ENCODE data around the gene UNC119.
"Not testable (repeated sequence)": the region's sequence is repeated elsewhere in the genome, so short reads cannot be mapped to it uniquely, and the experiment has no call there.

UNC119 gene

GRCh38 chr17:28522281-28522680, 30.1 kb downstream of the UNC119 start:
- DNase-seq (ENCODE audit: low spot score) = not testable (repeated sequence)

- DNase-seq (ENCODE audit: low spot score) = no peak
These were observed 30.9 kb downstream of the UNC119 start for GRCh38 chr17:28521311-28522085.

- DNase-seq (ENCODE audit: low spot score) = no peak
These were observed 31.7 kb downstream of the UNC119 start for GRCh38 chr17:28520687-28521086.

- DNase-seq (ENCODE audit: low spot score) = no peak
These were observed 33.2 kb downstream of the UNC119 start for GRCh38 chr17:28519236-28519635.

GRCh38 chr17:28518578-28518977, 33.8 kb downstream of the UNC119 start:
- DNase-seq (ENCODE audit: low spot score) = no peak

GRCh38 chr17:28518132-28518531, 34.3 kb downstream of the UNC119 start:
- DNase-seq (ENCODE audit: low spot score) = no peak

- DNase-seq (ENCODE audit: low spot score) = no peak
These were observed 36.9 kb downstream of the UNC119 start for GRCh38 chr17:28515518-28515917.

GRCh38 chr17:28514561-28515002, 37.8 kb downstream of the UNC119 start:
- no peak for DNase-seq (ENCODE audit: low spot score)

GRCh38 chr17:28513476-28513875, 38.9 kb downstream of the UNC119 start:
- DNase-seq (ENCODE audit: low spot score) = no peak

- no peak for DNase-seq (ENCODE audit: low spot score)
These were observed 40.5 kb downstream of the UNC119 start for GRCh38 chr17:28511858-28512461.

GRCh38 chr17:28509789-28510188, 42.6 kb downstream of the UNC119 start:
- no peak for DNase-seq (ENCODE audit: low spot score)

- DNase-seq (ENCODE audit: low spot score) = no peak
These were observed 44.2 kb downstream of the UNC119 start for GRCh38 chr17:28508211-28508724.

GRCh38 chr17:28507567-28508203, 44.7 kb downstream of the UNC119 start:
- DNase-seq (ENCODE audit: low spot score) = no peak

GRCh38 chr17:28506763-28507487, 45.5 kb downstream of the UNC119 start:
- DNase-seq (ENCODE audit: low spot score) = no peak

- DNase-seq (ENCODE audit: low spot score) = no peak
These were observed 46.3 kb downstream of the UNC119 start, which contains the start of gene FOXN1 for GRCh38 chr17:28505986-28506665. Gene FOXN1, plus strand, starts transcription at chr17:28506348. Its CDS starts 17,622 bp downstream, at chr17:28523970.

- DNase-seq (ENCODE audit: low spot score) = no peak
These were observed 49.0 kb downstream of the UNC119 start for GRCh38 chr17:28503420-28503819.

GRCh38 chr17:28501421-28502284, 50.8 kb downstream of the UNC119 start:
- DNase-seq (ENCODE audit: low spot score) = no peak

- DNase-seq (ENCODE audit: low spot score) = no peak
These were observed 51.6 kb downstream of the UNC119 start for GRCh38 chr17:28500712-28501379.

- no peak for DNase-seq (ENCODE audit: low spot score)
These were observed 52.6 kb downstream of the UNC119 start for GRCh38 chr17:28499684-28500357.

GRCh38 chr17:28499364-28499664, 53.1 kb downstream of the UNC119 start:
- DNase-seq (ENCODE audit: low spot score) = no peak

Data from putamen (tissue), 1 donor.